Stimulated activated CD4-positive, alpha-beta T cell treated with anti-CD3 and anti-CD28 coated beads, Interleukin-2, amount 100 ng/mL, for 24 hours (primary cell): Measurements from ENCODE around the gene TMEM150B.
A peak's percentile ranks its signal among the peaks of the same experiment; 100 is the strongest.

Experiments used
- DNase-seq, 2 donors: peaks; one replicate each; pipeline ENCODE4 v3.0.0-alpha.2; 2020

Gene TMEM150B

GRCh38 chr19:55304279-55304978, 20.7 kb downstream of the TMEM150B start:
- DNase-seq, result peak in 1 of 2 donors; percentile 45

GRCh38 chr19:55303477-55303876, 21.7 kb downstream of the TMEM150B start:
- DNase-seq, result no peak

DNA sequence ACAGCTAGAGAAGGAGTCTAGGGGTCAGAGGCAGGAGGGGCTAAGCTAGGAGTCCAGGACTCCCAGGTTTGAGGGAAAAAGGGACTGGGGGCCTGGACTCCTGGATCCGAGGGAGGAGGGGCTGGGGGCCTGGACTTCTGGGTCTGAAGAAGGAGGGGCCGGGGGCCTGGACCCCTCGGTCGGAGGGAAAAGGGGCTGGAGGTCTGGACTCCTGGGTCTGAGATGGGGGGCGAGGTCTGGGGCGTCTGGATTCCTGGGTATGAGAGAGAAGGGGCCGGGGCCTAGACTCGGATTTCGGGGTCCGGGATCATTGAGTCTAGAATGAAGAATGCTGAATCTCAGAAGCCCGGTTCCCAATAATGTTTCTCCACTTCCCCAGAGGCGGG, 22.8 kb downstream of the TMEM150B start:
- no peak for DNase-seq

DNA sequence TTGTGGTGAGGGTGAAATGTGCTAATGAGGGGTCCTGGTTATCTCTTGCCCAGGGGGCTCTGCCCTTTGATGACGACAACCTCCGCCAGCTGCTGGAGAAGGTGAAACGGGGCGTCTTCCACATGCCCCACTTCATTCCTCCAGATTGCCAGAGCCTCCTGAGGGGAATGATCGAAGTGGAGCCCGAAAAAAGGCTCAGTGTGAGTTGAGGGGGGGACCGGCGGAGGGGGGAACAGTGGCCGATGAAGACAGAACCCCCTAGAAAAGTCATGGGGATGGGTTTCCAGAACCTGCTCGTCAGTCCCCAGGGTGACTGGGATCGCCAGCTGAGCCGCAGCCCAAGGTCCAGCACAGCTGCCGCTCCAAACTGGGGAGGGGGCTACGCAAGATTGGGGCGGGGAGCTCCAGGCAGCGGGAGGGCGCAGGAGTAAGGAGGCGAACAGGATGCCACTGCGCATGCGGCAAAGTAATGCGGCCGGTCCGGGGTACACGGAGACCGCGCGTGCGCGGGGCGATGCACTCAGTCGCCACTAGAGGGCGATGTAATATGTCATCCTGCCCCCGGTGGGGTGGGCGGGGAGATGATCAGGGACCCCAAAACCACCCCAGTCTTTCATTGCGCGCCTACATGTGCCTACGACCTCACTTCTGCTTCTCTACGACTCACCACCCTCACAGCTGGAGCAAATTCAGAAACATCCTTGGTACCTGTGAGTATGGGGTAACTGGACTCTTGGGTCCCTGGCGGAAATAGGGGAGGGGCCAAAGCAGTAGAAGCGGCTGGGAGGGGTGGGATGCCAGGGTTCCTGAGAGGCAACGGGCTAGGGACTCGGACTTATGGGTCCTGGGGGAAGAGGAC, 23.5 kb downstream of the TMEM150B start:
- DNase-seq, result peak; percentile 98 to 99

GRCh38 chr19:55300886-55301458, 24.2 kb downstream of the TMEM150B start:
- no peak for DNase-seq

GRCh38 chr19:55299991-55300390, 25.1 kb downstream of the TMEM150B start:
- no peak for DNase-seq

DNA sequence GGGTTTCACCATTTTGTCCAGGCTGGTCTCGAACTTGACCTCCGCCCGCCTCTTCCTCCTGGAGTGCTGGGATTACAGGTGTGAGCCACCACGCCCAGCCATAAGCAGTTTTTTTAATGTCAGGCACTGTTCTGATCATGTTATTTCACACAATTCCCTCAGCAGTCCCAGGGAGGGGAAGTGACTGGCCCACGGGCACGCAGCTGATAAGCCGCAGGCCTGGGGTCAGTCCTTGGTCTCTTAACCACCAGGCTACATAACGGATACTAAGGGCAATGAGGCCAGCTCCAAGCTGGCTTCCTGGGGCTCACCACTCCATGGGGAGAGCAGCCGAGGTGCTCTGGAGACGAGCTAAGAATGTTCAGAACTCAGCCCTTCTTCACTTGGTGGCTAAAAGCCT, 27.9 kb downstream of the TMEM150B start:
- no peak for DNase-seq

GRCh38 chr19:55289117-55289796, 35.9 kb downstream of the TMEM150B start:
- no peak for DNase-seq

GRCh38 chr19:55287361-55288079, 37.6 kb downstream of the TMEM150B start:
- no peak for DNase-seq

- no peak for DNase-seq
Measured at GRCh38 chr19:55285229-55285890, 39.8 kb downstream of the TMEM150B start.

DNA sequence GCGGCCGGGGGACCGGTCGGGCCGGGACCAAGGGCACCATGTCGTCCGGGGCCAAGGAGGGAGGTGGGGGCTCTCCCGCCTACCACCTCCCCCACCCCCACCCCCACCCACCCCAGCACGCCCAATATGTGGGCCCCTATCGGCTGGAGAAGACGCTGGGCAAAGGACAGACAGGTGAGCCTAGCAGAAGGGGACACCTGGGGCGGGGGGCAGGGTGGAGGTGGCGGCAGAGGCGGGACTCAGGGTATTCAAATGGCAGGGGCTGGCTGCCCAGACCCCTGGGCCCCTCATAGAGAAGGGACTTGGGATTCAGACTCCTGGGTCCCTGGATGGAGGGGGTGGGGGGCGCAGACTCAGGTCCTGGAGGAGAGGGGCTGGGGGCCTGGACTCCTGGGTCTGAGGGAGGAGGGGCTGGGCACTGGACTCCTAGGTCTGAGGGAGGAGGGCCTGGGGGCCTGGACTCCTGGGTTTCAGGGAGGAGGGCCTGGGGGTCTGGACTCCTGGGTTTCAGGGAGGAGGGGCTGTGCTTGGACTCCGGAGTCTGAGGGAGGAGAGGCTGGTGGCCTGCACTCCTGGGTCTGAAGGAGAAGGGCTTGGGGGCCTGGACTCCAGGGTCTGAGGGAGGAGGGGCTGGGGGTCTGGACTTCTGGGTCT, 40.6 kb downstream of the TMEM150B start:
- no peak for DNase-seq

DNA sequence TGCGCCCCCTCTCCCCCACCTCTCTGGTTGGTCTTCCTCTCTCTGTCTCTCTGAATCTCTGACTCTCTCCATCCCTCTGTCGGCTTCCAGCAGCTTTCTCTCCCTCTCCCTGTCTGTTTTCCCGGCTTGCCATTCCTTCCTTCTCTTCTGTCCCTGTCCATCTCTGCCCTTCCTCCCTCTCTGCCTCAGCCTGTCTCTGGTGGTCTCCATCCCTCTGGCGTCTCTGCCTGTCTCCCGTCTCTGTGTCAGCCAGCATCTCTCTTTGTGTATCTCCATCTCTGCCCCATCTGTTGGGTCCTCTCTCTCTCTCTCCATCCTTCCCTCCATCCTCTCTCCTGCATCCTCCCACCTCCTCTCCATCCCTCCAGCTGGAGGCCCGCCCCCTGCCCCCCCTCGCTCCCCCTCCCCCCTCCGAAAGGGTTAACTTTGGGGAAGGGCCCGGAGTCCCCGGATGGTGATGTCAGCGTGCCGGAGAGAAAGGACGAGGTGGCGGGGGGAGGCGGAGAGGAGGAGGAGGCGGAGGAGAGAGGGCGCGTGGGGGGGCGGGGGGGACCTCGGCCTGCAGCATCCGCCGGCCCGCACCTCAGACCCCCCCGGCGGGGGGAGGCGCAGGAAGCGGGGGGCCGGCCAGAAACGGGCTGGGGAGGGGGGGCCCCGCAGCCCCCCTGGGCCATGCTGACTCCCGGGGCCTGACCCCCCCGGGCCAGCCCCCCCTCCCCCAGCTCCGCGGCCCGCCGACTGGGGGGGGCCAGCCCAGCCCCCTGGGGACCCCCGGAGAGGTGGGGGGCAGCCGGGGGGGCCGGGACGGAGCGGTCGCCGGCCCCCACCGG, 41.4 kb downstream of the TMEM150B start, which contains the start of gene BRSK1:
Gene BRSK1, plus strand, starts transcription at position 450 of the 830 bp plus-strand sequence. CDS start 446 bp downstream, outside the sequence.
- DNase-seq, result peak; percentile 47 to 53

GRCh38 chr19:55279770-55280643, 45.1 kb downstream of the TMEM150B start, which contains the start of gene HSPBP1:
HSPBP1 (minus strand) TSS chr19:55280110; CDS start chr19:55279608, 502 bp downstream.
- DNase-seq, result peak; percentile 94 to 97

DNA sequence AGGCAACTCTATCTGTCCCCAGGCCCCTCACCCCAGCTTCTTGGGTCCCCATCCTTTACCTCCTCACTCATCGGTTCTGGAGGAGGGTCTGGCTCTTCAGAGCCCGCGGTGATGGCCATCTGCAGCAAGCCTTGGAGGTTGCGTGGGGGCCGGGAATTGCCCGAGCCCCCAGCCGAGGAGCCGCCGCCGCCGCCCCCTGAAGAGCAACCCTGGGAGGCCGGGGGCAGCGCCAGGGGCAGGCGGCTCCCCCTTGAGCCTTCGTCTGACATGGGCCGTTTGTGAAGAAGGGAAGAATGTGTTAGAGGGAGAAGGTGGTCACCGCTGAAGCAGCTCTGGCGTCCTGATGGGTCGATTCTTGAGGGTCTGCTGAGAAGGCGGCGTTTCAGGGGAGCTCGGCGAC, 45.8 kb downstream of the TMEM150B start:
- no peak for DNase-seq

GRCh38 chr19:55278391-55279135, 46.6 kb downstream of the TMEM150B start:
- DNase-seq, result no peak

DNA sequence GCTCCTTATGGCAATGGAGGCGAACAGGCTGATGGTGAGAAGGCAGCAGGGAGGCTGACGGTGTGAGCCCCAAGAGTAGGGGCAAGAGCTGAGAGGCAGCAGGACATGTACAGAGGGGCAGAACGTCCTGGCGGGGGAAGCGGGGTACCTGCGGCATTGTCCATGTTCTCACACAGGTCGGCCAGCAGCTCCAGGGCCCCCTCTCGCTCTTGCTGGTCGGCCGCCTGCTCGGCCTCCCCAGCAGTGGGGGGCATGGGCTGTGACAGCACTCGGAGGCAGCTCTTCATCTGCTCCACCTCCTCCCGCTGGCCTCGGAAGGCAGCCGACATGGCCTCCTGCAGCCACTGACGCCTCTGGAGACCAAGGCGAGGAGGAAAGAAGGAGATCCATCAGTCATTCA, 47.6 kb downstream of the TMEM150B start:
- no peak for DNase-seq

GRCh38 chr19:55276720-55277430, 48.3 kb downstream of the TMEM150B start:
- no peak for DNase-seq
